ENCODE measurements around the gene ARID1B.

Gene ARID1B

DNA sequence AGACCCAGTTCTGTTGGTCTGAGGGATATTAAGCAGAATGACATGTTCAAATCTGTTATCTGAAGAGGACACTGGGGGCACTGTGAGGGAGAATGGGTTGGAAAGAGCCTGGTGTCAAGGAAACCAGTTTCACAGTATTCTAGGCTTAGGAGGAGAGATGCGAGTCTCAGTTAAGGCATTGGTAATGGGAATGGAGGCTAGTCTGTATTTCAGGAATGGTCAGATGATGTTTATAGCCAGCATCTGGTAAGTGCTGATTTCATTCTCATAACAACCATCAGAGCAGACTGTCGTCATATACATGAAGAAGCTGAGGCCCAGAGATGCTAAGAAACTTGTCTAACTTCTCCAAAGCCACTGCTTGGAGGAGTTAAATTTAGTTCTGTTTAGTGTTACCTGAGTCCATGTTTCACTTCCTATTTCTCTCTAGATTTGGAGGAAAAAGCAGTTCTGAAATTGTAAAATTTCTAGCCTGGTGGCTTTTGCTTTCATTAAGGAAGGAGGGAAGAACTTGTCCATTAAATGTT is 242.0 kb downstream of the ARID1B start:
- Histone ChIP-seq H3K4me3 (ENCODE audit: low read length) (no peak overlapping the region), H3K9me3 (ENCODE audit: insufficient read depth, low read depth, low read length) (no peaks in the 10 kb centered on the region), H3K27ac (ENCODE audit: low read depth, low read length) (no peak overlapping the region), H3K36me3 (ENCODE audit: insufficient read depth, low read length) (no peaks in the 10 kb centered on the region), H3K9ac (ENCODE audit: low read depth, low read length) (no peak overlapping the region), H3K27me3 (ENCODE audit: insufficient read depth, low read length) (no peaks in the 10 kb centered on the region), H3K4me1 (ENCODE audit: insufficient read depth, low read length) (peaks cover 44% of the 10 kb centered on the region)
- 86% methylated on average over 2 of the region's 2 CpGs for WGBS

DNA sequence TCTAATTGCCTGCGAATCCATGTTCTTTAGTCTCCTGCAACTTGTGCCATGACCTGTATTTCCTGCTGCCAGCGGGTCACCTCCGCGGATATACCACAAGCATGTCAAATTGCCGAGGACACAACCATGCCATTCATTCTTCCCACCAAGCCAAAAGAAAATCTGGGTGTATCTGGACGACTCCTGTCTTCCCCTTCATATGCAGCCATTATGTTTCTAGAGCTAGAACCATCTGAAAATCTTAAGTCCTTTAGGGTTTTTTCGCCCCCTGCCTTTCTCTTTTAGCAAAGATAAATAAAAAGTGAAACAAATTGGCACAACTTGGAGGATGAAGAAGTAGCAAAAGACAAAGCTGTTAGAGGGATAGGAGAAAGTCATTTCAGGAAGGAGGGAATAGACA is 242.6 kb downstream of the ARID1B start:
- Histone ChIP-seq H3K4me1 (ENCODE audit: insufficient read depth, low read length) (peaks cover 42% of the 10 kb centered on the region), H3K4me3 (ENCODE audit: low read length) (no peak overlapping the region), H3K36me3 (ENCODE audit: insufficient read depth, low read length) (no peaks in the 10 kb centered on the region), H3K27me3 (ENCODE audit: insufficient read depth, low read length) (no peaks in the 10 kb centered on the region), H3K9ac (ENCODE audit: low read depth, low read length) (no peak overlapping the region), H3K9me3 (ENCODE audit: insufficient read depth, low read depth, low read length) (no peaks in the 10 kb centered on the region), H3K27ac (ENCODE audit: low read depth, low read length) (no peak overlapping the region)
- WGBS, result 75% methylated on average over 7 of the region's 7 CpGs

DNA sequence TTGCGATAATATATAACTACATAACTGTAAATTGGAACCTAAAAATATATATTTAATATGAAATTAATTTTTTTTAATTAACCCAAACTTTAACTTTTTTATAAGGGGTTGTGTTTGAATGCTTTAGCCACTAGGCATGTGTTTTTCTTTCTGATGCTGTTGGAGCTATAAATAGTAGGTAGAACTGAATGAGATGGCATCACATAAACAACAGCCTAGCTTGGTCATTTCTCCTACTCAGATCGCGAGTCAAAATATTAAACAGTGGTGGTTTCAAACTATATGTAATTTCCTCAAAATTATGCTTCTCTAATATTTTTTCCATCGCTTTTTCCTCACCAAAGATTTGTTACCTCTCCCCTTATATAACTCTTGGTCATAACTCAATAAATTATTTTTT is 243.2 kb downstream of the ARID1B start:
- H3K36me3 ChIP-seq (ENCODE audit: insufficient read depth, low read length), result no peaks in the 10 kb centered on the region
- 50% methylated on average over 2 of the region's 4 CpGs for WGBS
- no peaks in the 10 kb centered on the region for H3K27me3 ChIP-seq (ENCODE audit: insufficient read depth, low read length)
- H3K4me3 ChIP-seq (ENCODE audit: low read length), result peak overlapping the region; percentile 94
- H3K4me1 ChIP-seq (ENCODE audit: insufficient read depth, low read length), result peaks cover 36% of the 10 kb centered on the region
- H3K27ac ChIP-seq (ENCODE audit: low read depth, low read length), result peak overlapping the region; percentile 98; the same call in 1 of the 2 replicates
- H3K9me3 ChIP-seq (ENCODE audit: insufficient read depth, low read depth, low read length), result no peaks in the 10 kb centered on the region
- H3K9ac ChIP-seq (ENCODE audit: low read depth, low read length), result peak overlapping the region; percentile 98

DNA sequence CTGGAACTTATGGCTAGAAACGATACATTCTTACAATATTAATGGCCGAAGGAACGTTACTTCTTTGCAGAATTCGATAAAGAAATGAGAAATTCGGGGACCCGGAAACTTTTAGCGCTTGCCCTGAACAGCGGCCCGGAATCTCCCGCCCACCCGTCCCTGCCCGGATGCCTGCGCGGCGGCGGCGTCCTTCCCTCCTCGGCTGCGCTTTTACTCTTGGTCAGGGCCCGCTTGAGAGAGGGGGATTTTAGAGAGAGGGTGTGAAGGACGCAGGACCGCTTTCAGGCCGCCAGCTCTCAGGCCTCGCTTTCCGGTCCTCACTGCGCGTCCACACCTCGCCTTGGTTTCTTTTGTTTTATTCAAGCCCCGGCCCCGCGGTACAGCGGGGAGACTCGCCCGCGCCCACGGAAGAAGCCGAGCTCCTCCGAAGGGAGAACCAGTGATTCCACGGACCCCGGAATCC is 243.7 kb downstream of the ARID1B start:
- peak overlapping the region; percentile 94 for H3K4me3 ChIP-seq (ENCODE audit: low read length)
- H3K36me3 ChIP-seq (ENCODE audit: insufficient read depth, low read length), result no peaks in the 10 kb centered on the region
- peak overlapping the region; percentile 98 for H3K9ac ChIP-seq (ENCODE audit: low read depth, low read length)
- no peaks in the 10 kb centered on the region for H3K27me3 ChIP-seq (ENCODE audit: insufficient read depth, low read length)
- peak overlapping the region; percentile 98 for H3K27ac ChIP-seq (ENCODE audit: low read depth, low read length)
- H3K9me3 ChIP-seq (ENCODE audit: insufficient read depth, low read depth, low read length), result no peaks in the 10 kb centered on the region
- H3K4me1 ChIP-seq (ENCODE audit: insufficient read depth, low read length), result peaks cover 36% of the 10 kb centered on the region
- WGBS, result under 1% methylated on average over 39 of the region's 40 CpGs

DNA sequence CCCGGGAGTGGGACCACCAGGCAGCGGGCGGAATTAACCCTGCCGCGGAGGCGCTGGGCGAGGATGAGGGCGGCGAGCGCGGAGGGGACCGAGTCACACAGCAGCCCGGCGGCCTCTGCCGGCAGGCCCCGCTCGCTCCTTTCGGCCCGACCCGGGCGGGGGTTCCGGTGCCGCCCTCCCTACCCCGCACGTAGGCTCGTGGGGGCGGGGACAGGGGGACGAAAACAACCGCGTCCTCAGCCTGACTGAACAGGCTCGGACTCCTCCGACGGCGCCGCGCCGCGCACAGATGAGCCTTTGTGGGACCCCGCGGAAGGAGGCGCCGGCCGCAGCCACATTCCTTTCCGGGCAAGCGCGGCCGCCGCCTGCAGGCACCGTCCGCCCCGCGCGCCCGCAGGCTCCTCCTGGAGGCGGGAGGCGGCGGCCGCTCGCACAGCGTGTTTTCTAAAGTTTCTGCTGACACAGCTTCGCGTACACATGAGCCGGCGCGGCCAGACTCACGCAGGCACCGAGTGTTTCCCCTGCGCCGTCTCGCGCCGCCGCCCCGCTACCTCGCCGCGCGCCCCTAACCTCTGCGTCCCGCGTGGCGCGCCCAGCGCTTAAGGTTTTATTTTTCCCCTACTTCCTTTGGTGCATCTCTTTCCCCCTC is 244.3 kb downstream of the ARID1B start:
- no peaks in the 10 kb centered on the region for H3K9me3 ChIP-seq (ENCODE audit: insufficient read depth, low read depth, low read length)
- no peaks in the 10 kb centered on the region for H3K36me3 ChIP-seq (ENCODE audit: insufficient read depth, low read length)
- under 1% methylated on average over 84 of the region's 84 CpGs for WGBS
- peak overlapping the region; percentile 98 for H3K9ac ChIP-seq (ENCODE audit: low read depth, low read length)
- H3K27ac ChIP-seq (ENCODE audit: low read depth, low read length), result peak overlapping the region; percentile 98
- peak overlapping the region; percentile 94 for H3K4me3 ChIP-seq (ENCODE audit: low read length)
- H3K27me3 ChIP-seq (ENCODE audit: insufficient read depth, low read length), result no peaks in the 10 kb centered on the region
- H3K4me1 ChIP-seq (ENCODE audit: insufficient read depth, low read length), result peaks cover 36% of the 10 kb centered on the region

DNA sequence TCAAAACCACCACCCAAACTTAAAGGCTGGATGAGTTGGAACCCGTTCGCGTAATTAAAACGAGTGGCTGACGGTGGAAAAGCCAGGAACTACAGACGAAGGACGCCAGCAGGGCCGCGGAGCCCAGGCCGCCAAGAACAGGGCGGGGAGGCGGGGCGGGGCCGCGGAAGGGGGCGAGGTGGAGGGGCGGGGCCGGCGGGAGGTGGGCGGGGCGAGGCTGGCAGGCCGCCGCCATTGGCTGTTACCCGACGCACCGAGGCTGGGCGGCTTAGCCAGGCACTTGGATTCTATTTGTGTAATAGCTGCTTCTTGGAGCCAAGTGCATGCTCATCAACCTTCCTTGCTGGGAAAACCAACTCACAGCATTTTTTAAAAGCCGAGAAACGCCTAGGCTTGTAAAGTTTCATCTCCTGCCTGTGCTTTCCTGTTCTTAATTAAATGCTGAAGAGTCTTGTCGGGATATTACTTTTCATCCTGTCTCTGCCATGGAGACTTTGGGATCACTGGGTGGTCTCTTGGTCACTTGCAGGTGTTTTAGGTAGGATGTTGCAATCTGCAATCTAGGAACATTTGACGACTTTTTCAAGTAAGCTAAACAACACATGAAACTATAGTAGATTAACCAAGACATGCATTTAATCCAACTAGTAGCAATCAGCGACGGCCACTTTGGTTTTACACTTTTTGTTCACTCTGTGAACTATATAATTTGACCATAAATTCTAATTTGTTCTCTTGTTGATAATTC is 245.0 kb downstream of the ARID1B start:
- WGBS, result 7% methylated on average over 33 of the region's 33 CpGs
- Histone ChIP-seq H3K9me3 (ENCODE audit: insufficient read depth, low read depth, low read length) (no peaks in the 10 kb centered on the region), H3K4me1 (ENCODE audit: insufficient read depth, low read length) (peaks cover 36% of the 10 kb centered on the region), H3K27ac (ENCODE audit: low read depth, low read length) (peak overlapping the region; percentile 98), H3K4me3 (ENCODE audit: low read length) (peak overlapping the region; percentile 94), H3K27me3 (ENCODE audit: insufficient read depth, low read length) (no peaks in the 10 kb centered on the region), H3K9ac (ENCODE audit: low read depth, low read length) (peak overlapping the region; percentile 98), H3K36me3 (ENCODE audit: insufficient read depth, low read length) (no peaks in the 10 kb centered on the region)

DNA sequence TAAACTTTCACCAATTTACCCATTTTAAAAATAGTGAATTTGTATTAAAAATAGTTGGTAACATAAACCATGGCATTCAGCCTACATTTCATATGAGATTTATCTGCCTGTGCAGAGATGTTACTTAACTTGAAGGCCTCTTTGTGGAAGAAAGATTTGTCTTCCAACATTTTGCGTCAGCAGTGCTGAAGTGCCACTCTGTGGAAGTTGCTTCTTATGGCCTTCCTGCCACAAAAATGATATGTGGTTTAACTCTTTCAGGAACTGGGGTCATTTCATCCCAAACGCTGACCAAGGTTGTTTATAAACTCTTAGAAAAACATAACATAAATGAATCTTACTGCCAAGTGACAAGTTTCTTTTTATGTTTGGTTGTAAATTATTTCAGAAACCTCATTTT is 246.8 kb downstream of the ARID1B start:
- peaks cover 31% of the 10 kb centered on the region for H3K4me1 ChIP-seq (ENCODE audit: insufficient read depth, low read length)
- no peaks in the 10 kb centered on the region for H3K9me3 ChIP-seq (ENCODE audit: insufficient read depth, low read depth, low read length)
- H3K27me3 ChIP-seq (ENCODE audit: insufficient read depth, low read length), result no peaks in the 10 kb centered on the region
- H3K27ac ChIP-seq (ENCODE audit: low read depth, low read length), result no peak overlapping the region
- no peaks in the 10 kb centered on the region for H3K36me3 ChIP-seq (ENCODE audit: insufficient read depth, low read length)
- WGBS, result 87% methylated on average over 1 of the region's 2 CpGs
- no peak overlapping the region for H3K4me3 ChIP-seq (ENCODE audit: low read length)
- H3K9ac ChIP-seq (ENCODE audit: low read depth, low read length), result no peak overlapping the region

DNA sequence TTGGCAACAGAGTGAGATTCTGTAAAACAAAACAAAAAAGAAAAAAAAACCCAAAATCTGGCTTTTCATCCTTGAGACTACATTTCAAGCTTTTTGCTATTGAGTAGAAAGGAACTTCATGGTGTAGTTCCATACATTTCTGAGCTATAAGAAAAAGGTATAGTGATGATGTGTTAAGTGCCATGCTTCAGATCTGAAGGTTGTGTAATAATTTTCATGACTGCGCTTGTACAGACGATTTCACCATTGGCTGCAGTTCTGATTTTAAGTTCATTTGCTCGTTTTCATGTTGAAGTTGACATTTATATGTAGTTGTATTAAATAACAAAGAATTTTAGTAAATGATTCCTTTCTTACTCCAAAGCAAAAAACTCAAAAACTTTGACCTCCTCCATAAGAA is 247.6 kb downstream of the ARID1B start:
- Histone ChIP-seq H3K27me3 (ENCODE audit: insufficient read depth, low read length) (no peaks in the 10 kb centered on the region), H3K9ac (ENCODE audit: low read depth, low read length) (no peak overlapping the region), H3K27ac (ENCODE audit: low read depth, low read length) (no peak overlapping the region), H3K4me1 (ENCODE audit: insufficient read depth, low read length) (peaks cover 23% of the 10 kb centered on the region), H3K4me3 (ENCODE audit: low read length) (no peak overlapping the region), H3K9me3 (ENCODE audit: insufficient read depth, low read depth, low read length) (no peaks in the 10 kb centered on the region), H3K36me3 (ENCODE audit: insufficient read depth, low read length) (no peaks in the 10 kb centered on the region)
- WGBS, result 98% methylated on average over 2 of the region's 3 CpGs

DNA sequence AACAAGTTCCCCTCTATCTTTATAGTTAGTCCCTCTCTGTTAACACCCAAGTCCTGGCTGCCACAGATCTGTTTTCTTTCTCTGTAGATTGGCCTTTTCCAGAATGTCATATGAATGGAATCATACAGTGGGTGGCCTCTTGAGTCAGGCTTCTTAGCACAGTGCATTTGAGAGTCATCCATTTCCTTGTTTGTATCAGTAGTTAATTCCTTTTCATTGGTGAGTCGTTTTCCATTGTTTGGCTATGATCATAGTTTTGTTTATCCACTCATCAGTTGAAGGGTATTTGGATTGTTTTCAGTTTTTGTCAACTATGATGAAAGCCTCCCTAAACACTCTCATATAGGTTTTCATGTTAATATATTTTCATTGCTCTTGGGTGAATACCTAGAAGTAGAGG is 248.3 kb downstream of the ARID1B start:
- H3K9ac ChIP-seq (ENCODE audit: low read depth, low read length), result no peak overlapping the region
- H3K27me3 ChIP-seq (ENCODE audit: insufficient read depth, low read length), result no peaks in the 10 kb centered on the region
- H3K4me1 ChIP-seq (ENCODE audit: insufficient read depth, low read length), result peaks cover 16% of the 10 kb centered on the region
- WGBS, result 71% methylated on average over 1 of the region's 1 CpG
- H3K27ac ChIP-seq (ENCODE audit: low read depth, low read length), result no peak overlapping the region
- no peaks in the 10 kb centered on the region for H3K36me3 ChIP-seq (ENCODE audit: insufficient read depth, low read length)
- no peaks in the 10 kb centered on the region for H3K9me3 ChIP-seq (ENCODE audit: insufficient read depth, low read depth, low read length)
- H3K4me3 ChIP-seq (ENCODE audit: low read length), result no peak overlapping the region

DNA sequence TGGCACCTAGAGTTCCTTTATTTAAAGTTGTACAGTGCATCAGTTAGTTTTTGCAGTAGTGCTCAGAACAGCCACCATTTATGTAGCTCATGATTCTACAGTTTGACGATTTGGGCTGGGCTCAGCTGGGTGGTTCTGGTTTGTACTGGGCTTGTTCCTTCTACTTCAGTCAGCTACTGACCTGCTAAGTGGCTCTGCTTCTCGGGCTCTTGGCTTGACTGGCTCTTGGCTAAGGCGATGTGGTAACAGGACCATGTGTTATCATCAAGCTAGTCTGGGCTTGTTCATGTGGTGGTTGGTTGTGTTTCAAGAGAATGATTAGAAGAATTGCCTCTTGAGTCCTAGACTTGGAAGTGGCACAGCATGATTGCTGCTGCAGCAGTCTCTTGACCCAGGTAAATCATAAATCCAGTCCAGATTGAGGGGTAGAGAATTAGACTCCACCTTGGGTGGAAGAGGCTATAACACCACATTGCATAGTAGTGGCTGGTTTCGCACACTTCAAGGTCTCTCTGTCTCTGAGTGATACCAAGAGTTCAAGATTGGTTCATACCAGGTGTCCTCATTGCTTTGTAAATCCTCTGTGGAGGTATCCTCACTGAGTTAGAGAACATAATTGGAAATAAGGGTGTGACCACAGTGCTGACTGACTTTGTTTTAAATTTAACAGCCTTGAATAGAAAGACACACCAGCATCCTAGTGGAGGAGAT is 253.0 kb downstream of the ARID1B start:
- Histone ChIP-seq H3K27me3 (ENCODE audit: insufficient read depth, low read length) (no peaks in the 10 kb centered on the region), H3K4me1 (ENCODE audit: insufficient read depth, low read length) (peaks cover 21% of the 10 kb centered on the region), H3K9ac (ENCODE audit: low read depth, low read length) (no peak overlapping the region), H3K36me3 (ENCODE audit: insufficient read depth, low read length) (no peaks in the 10 kb centered on the region), H3K27ac (ENCODE audit: low read depth, low read length) (no peak overlapping the region), H3K4me3 (ENCODE audit: low read length) (no peak overlapping the region), H3K9me3 (ENCODE audit: insufficient read depth, low read depth, low read length) (no peaks in the 10 kb centered on the region)
- 93% methylated on average over 4 of the region's 4 CpGs for WGBS

DNA sequence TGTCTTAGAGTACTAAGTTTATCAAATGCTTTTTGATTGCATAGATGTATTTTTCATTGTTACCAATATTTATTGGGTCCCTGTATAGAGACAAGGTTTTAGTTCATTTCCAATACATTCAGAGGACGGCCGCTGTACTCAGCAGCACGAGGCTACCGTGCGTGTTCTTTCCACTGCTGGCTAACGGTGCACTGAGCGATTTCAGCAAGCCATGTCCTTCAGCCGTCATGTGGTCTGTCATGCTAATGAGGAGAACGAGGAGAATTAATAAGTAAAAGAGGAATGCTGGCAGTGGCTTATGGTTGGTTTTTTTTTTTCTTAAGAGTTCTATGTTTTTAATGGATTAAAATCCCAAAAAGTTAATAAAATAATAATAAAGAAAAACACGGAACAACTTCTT is 253.6 kb downstream of the ARID1B start:
- Histone ChIP-seq H3K27me3 (ENCODE audit: insufficient read depth, low read length) (no peaks in the 10 kb centered on the region), H3K4me3 (ENCODE audit: low read length) (no peak overlapping the region), H3K9ac (ENCODE audit: low read depth, low read length) (no peak overlapping the region), H3K4me1 (ENCODE audit: insufficient read depth, low read length) (peaks cover 28% of the 10 kb centered on the region), H3K9me3 (ENCODE audit: insufficient read depth, low read depth, low read length) (no peaks in the 10 kb centered on the region), H3K27ac (ENCODE audit: low read depth, low read length) (no peak overlapping the region), H3K36me3 (ENCODE audit: insufficient read depth, low read length) (no peaks in the 10 kb centered on the region)
- WGBS, result 90% methylated on average over 9 of the region's 10 CpGs

Data from HUES64 (cell line).